GM12878 (cell line): ENCODE data around the gene ROR2.

ENCODE experiments used
- ASH2L ChIP-seq: fragments of 300-600, 200-600 bp; sonication (generic); IDR thresholded peaks from 2 replicates; pipeline ENCODE4 v1.6.1; 2017; ENCODE audit warnings: low read depth, mild to moderate bottlenecking, borderline replicate concordance
- CTCF ChIP-seq, 3 experiments: IDR thresholded peaks in 2 of 3; conservative IDR thresholded peaks in 1 of 3; 2 replicates each; pipeline ENCODE4 v1.5.1; 2011; ENCODE audit warnings: low read depth in 3 of 3, low read length in 3 of 3, mild to moderate bottlenecking in 3 of 3, control low read depth in 2 of 3, moderate library complexity in 2 of 3, inconsistent platforms in 1 of 3, mixed read lengths in 1 of 3; ENCODE audit not compliant: control insufficient read depth in 2 of 3, insufficient read depth in 1 of 3; ENCODE audit errors: extremely low read depth in 1 of 3
- EGR1 ChIP-seq, 2 experiments: IDR thresholded peaks; 1 replicate in 1 of 2; 2 replicates in 1 of 2; pipeline ENCODE4 v1.6.1; 2011 to 2012; ENCODE audit warnings: low read depth in 2 of 2, low read length in 2 of 2, borderline replicate concordance in 1 of 2, mild to moderate bottlenecking in 1 of 2, moderate library complexity in 1 of 2
- EZH2 ChIP-seq: IDR thresholded peaks from 2 replicates; pipeline ENCODE4 v1.6.1; 2012; ENCODE audit warnings: low read depth, mild to moderate bottlenecking, control low read depth, inconsistent platforms, low read length, borderline replicate concordance; ENCODE audit not compliant: control insufficient read depth
- FOXM1 ChIP-seq: IDR thresholded peaks from 2 replicates; pipeline ENCODE4 v1.6.1; 2012; ENCODE audit warnings: low read depth, mild to moderate bottlenecking, inconsistent platforms, low read length, moderate library complexity
- GABPA ChIP-seq: IDR thresholded peaks from 2 replicates; pipeline ENCODE4 v1.6.1; 2014; ENCODE audit warnings: antibody characterized with exemption, low read depth, mild to moderate bottlenecking, inconsistent platforms
- MAX ChIP-seq: IDR thresholded peaks from 2 replicates; pipeline ENCODE4 v1.6.1; 2012; ENCODE audit warnings: low read depth, low read length, improper control_type of control experiment
- NBN ChIP-seq: fragments of 450-650 bp; IDR thresholded peaks from 2 replicates; pipeline ENCODE4 v1.6.1; 2016
- NR2C1 ChIP-seq: fragments of 450-650 bp; IDR thresholded peaks from 2 replicates; pipeline ENCODE4 v1.6.1; 2017; ENCODE audit warnings: antibody characterized with exemption, mild to moderate bottlenecking, moderate library complexity
- NRF1 ChIP-seq: conservative IDR thresholded peaks from 2 replicates; pipeline ENCODE4 v1.6.1; 2011; ENCODE audit warnings: mild to moderate bottlenecking, low read depth, low read length, improper control_type of control experiment
- POLR2AphosphoS5 ChIP-seq: IDR thresholded peaks from 2 replicates; pipeline ENCODE4 v1.6.1; 2011; ENCODE audit warnings: mild to moderate bottlenecking, low read length, inconsistent platforms
- REST ChIP-seq: IDR thresholded peaks from 2 replicates; pipeline ENCODE4 v1.6.1; 2012; ENCODE audit warnings: mild to moderate bottlenecking, low read depth, low read length
- SPI1 ChIP-seq: IDR thresholded peaks from 2 replicates; pipeline ENCODE4 v1.6.1; 2011; ENCODE audit warnings: low read depth, mild to moderate bottlenecking, low read length, moderate library complexity, borderline replicate concordance; ENCODE audit not compliant: insufficient read depth
- ZNF217 ChIP-seq: fragments of 450-650 bp; IDR thresholded peaks from 2 replicates; pipeline ENCODE4 v1.6.1; 2017; ENCODE audit warnings: antibody characterized with exemption, mild to moderate bottlenecking

- no peak for TF ChIP-seq SPI1
- no peak for TF ChIP-seq REST
- TF ChIP-seq EZH2 = no peak
- no peak for TF ChIP-seq EGR1 (IDR thresholded peaks at IDR 0.05; ENCODE audit: borderline replicate concordance in 1 of 2, low read depth in 2 of 2, low read length in 2 of 2)
- TF ChIP-seq CTCF (IDR thresholded peaks at IDR 0.05 in 2 of 3, conservative IDR thresholded peaks at IDR 0.05 in 1 of 3; ENCODE audit: control insufficient read depth in 2 of 3, extremely low read depth in 1 of 3, insufficient read depth in 1 of 3, low read depth in 3 of 3, low read length in 3 of 3) = no peak
- no peak for TF ChIP-seq NR2C1
- TF ChIP-seq NRF1 = no peak
- no peak for TF ChIP-seq NBN
- no peak for TF ChIP-seq GABPA
- TF ChIP-seq MAX = no peak
- TF ChIP-seq POLR2AphosphoS5 = no peak
- TF ChIP-seq ZNF217 = no peak
- no peak for TF ChIP-seq FOXM1
- no peak for TF ChIP-seq ASH2L
Measured at GRCh38 chr9:91868732-91869391, 81.2 kb downstream of the ROR2 start.
